ENCODE data around the gene MAP3K12.
"Not testable (repeated sequence)": the region's sequence is repeated elsewhere in the genome, so short reads cannot be mapped to it uniquely, and the experiment has no call there.

The MAP3K12 gene

GRCh38 chr12:53451661-53452158 lies 47.5 kb downstream of the MAP3K12 start, which contains the start of gene PCBP2:
Gene PCBP2, plus strand, starts transcription at chr12:53452102. Its CDS starts 2,699 bp downstream, at chr12:53454801.
- H3K9me2 ChIP-seq (ENCODE audit: low read depth, low read length), result no peaks in the 10 kb centered on the region
- H2AFZ ChIP-seq (ENCODE audit: low read length), result peak within 1 kb of the TSS; percentile 62; the same call in 1 of the 2 replicates
- H3K27ac ChIP-seq (ENCODE audit: low read depth, low read length, poor library complexity, severe bottlenecking), result peak within 1 kb of the TSS; percentile 88
- H3F3A ChIP-seq (ENCODE audit: insufficient read depth, low read length), result no peaks in the 10 kb centered on the region
- peak within 1 kb of the TSS; percentile 99 for H3K4me2 ChIP-seq (ENCODE audit: low read length)
- peak within 1 kb of the TSS; percentile 100 for H3K9ac ChIP-seq (ENCODE audit: low read length)
- peaks cover 34% of the 10 kb centered on the region for H3K4me1 ChIP-seq (ENCODE audit: insufficient read depth, low read length, severe bottlenecking)
- H3K36me3 ChIP-seq (ENCODE audit: insufficient read depth, low read length), result peaks cover 62% of the 10 kb centered on the region
- peaks cover 19% of the 10 kb centered on the region for H4K20me1 ChIP-seq (ENCODE audit: insufficient read depth, low read length)
- peak within 1 kb of the TSS; percentile 99 for H3K4me3 ChIP-seq (ENCODE audit: low read depth, low read length, poor library complexity, severe bottlenecking)
- no peak for TF ChIP-seq EZH2 (IDR thresholded peaks at IDR 0.05; ENCODE audit: borderline replicate concordance, low read length)
- TF ChIP-seq, protein P1, sequence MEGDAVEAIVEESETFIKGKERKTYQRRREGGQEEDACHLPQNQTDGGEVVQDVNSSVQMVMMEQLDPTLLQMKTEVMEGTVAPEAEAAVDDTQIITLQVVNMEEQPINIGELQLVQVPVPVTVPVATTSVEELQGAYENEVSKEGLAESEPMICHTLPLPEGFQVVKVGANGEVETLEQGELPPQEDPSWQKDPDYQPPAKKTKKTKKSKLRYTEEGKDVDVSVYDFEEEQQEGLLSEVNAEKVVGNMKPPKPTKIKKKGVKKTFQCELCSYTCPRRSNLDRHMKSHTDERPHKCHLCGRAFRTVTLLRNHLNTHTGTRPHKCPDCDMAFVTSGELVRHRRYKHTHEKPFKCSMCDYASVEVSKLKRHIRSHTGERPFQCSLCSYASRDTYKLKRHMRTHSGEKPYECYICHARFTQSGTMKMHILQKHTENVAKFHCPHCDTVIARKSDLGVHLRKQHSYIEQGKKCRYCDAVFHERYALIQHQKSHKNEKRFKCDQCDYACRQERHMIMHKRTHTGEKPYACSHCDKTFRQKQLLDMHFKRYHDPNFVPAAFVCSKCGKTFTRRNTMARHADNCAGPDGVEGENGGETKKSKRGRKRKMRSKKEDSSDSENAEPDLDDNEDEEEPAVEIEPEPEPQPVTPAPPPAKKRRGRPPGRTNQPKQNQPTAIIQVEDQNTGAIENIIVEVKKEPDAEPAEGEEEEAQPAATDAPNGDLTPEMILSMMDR (IDR thresholded peaks at IDR 0.05; ENCODE audit: low read length), result peak; percentile 97
- H3K9me3 ChIP-seq (ENCODE audit: low read length), result no peaks in the 10 kb centered on the region
- peaks cover 38% of the 10 kb centered on the region for H3K79me2 ChIP-seq (ENCODE audit: insufficient read depth, low read length)
- no peaks in the 10 kb centered on the region for H3K27me3 ChIP-seq (ENCODE audit: insufficient read depth, low read length)

- H3F3A ChIP-seq (ENCODE audit: insufficient read depth, low read length), result no peaks in the 10 kb centered on the region
- H3K36me3 ChIP-seq (ENCODE audit: insufficient read depth, low read length), result peaks cover 61% of the 10 kb centered on the region
- peaks cover 19% of the 10 kb centered on the region for H4K20me1 ChIP-seq (ENCODE audit: insufficient read depth, low read length)
- H3K79me2 ChIP-seq (ENCODE audit: insufficient read depth, low read length), result peaks cover 38% of the 10 kb centered on the region
- no peak for TF ChIP-seq EZH2 (IDR thresholded peaks at IDR 0.05; ENCODE audit: borderline replicate concordance, low read length)
- TF ChIP-seq, protein P1 (IDR thresholded peaks at IDR 0.05; ENCODE audit: low read length), result no peak
- H3K27ac ChIP-seq (ENCODE audit: low read depth, low read length, poor library complexity, severe bottlenecking), result no peak overlapping the region
- no peaks in the 10 kb centered on the region for H3K9me2 ChIP-seq (ENCODE audit: low read depth, low read length)
- no peak overlapping the region for H2AFZ ChIP-seq (ENCODE audit: low read length)
- no peak overlapping the region for H3K4me2 ChIP-seq (ENCODE audit: low read length)
- no peaks in the 10 kb centered on the region for H3K27me3 ChIP-seq (ENCODE audit: insufficient read depth, low read length)
- no peaks in the 10 kb centered on the region for H3K9me3 ChIP-seq (ENCODE audit: low read length)
- H3K4me1 ChIP-seq (ENCODE audit: insufficient read depth, low read length, severe bottlenecking), result peaks cover 34% of the 10 kb centered on the region
- no peak overlapping the region for H3K4me3 ChIP-seq (ENCODE audit: low read depth, low read length, poor library complexity, severe bottlenecking)
- H3K9ac ChIP-seq (ENCODE audit: low read length), result no peak overlapping the region
Measured at GRCh38 chr12:53450936-53451335, 48.3 kb downstream of the MAP3K12 start.

DNA sequence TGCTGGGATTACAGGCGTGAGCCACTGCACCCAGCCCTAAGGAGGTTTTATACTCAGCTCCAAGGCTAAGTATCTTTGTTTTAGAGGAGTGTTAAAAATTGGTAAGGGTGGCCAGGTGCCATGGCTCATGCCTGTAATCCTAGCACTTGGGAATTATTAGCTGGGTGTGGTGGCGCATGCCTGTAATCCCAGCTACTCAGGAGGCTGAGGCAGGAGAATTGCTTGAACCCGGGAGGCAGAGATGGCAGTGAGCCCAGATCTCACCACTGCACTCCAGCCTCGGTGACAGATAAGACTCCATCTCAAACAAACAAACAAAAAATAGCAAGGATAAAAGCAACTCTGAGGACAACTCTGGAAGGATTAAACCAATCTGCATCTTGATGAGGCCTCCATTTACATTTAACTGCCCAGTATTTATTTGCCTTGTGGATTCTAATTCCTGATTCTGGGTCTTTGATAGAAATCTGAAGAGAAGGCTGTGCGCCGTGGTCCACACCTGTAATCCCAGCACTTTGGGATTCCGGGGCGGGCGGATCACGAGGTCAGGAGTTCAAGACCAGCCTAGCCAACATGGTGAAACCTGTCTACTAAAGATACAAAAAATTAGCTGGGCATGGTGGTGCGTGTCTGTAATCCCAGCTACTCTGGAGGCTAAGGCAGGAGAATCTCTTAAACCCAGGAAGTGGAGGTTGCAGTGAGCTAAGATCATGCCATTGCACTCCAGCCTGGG lies 54.5 kb downstream of the MAP3K12 start:
- H4K20me1 ChIP-seq (ENCODE audit: insufficient read depth, low read length); H2AFZ ChIP-seq (ENCODE audit: low read length); H3K4me2 ChIP-seq (ENCODE audit: low read length); H3F3A ChIP-seq (ENCODE audit: insufficient read depth, low read length); H3K27ac ChIP-seq (ENCODE audit: low read depth, low read length, poor library complexity, severe bottlenecking); H3K27me3 ChIP-seq (ENCODE audit: insufficient read depth, low read length); H3K9ac ChIP-seq (ENCODE audit: low read length); H3K4me3 ChIP-seq (ENCODE audit: low read depth, low read length, poor library complexity, severe bottlenecking); H3K9me2 ChIP-seq (ENCODE audit: low read depth, low read length); H3K9me3 ChIP-seq (ENCODE audit: low read length): not testable (repeated sequence)
- Histone ChIP-seq H3K36me3 (ENCODE audit: insufficient read depth, low read length) (peaks cover 56% of the 10 kb centered on the region), H3K4me1 (ENCODE audit: insufficient read depth, low read length, severe bottlenecking) (peaks cover 26% of the 10 kb centered on the region), H3K79me2 (ENCODE audit: insufficient read depth, low read length) (peaks cover 14% of the 10 kb centered on the region)
